Measurements from ENCODE around the gene PRLR. TPM values are rescaled to one million over a fixed set of nuclear protein-coding genes. Genes with fewer than 3 reads are reported as not detected.

The PRLR gene
- total and polyA plus RNA-seq, 2 experiments from 2014 or later, result 0.31 to 2.2 TPM

DNA sequence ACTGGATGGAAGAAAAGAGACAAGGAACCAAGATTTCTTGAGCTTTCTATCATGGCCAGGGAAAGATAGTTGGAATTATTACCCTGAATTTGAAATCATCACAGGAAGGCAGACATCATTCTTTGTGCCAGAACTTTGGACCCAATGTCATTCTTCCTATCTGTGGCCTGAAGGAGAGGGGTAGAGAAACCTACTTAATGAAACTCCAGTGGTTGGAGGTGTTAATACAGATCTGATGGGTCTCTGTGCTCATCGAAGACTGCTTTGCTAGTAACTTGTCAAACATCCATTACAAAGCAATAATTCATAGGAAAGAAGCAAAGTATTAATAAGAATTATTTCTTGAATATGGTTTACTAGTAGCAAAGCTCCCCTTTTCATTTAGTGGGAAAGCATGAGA lies 26.9 kb downstream of the PRLR start:
- Histone ChIP-seq H3K9me2 (ENCODE audit: insufficient read depth) (no peaks in the 10 kb centered on the region), H3F3A (replicated peaks; ENCODE audit: low read depth) (no peaks in the 10 kb centered on the region), H2AFZ (no peak overlapping the region), H3K4me1 (ENCODE audit: insufficient read depth) (no peaks in the 10 kb centered on the region), H4K20me1 (replicated peaks; ENCODE audit: insufficient read depth) (no peaks in the 10 kb centered on the region), H3K4me3 (no peak overlapping the region), H3K27me3 (ENCODE audit: insufficient read depth) (no peaks in the 10 kb centered on the region), H3K36me3 (ENCODE audit: insufficient read depth) (no peaks in the 10 kb centered on the region), H3K79me2 (replicated peaks; ENCODE audit: insufficient read depth) (no peaks in the 10 kb centered on the region), H3K4me2 (no peak overlapping the region), H3K27ac (ENCODE audit: low read depth) (no peak overlapping the region)
- Mint-ChIP-seq H3K9me3 (no peaks in the 10 kb centered on the region), H3K4me3 (no peak overlapping the region), H3K27ac (no peak overlapping the region), H3K27me3 (ENCODE audit: insufficient read depth, low read depth, poor library complexity) (no peaks in the 10 kb centered on the region), H3K36me3 (ENCODE audit: low read depth) (no peaks in the 10 kb centered on the region), H3K4me1 (peaks cover 8% of the 10 kb centered on the region)
- no peak for ATAC-seq
- TF ChIP-seq CTCF (conservative IDR thresholded peaks at IDR 0.05; ENCODE audit: low read depth in 2 of 2) (no peak), ZNF331 (CRISPR knock-in tag; IDR thresholded peaks at IDR 0.05; ENCODE audit: low read depth) (no peak), ZNF114 (CRISPR knock-in tag; IDR thresholded peaks at IDR 0.05) (no peak), CREB1 (CRISPR knock-in tag; IDR thresholded peaks at IDR 0.05; ENCODE audit: low read depth) (no peak), ZNF462 (CRISPR knock-in tag; IDR thresholded peaks at IDR 0.05) (no peak), POLR2AphosphoS5 (IDR thresholded peaks at IDR 0.05; ENCODE audit: low read depth) (no peak), REST (IDR thresholded peaks at IDR 0.05; ENCODE audit: unreplicated experiment) (no peak)
- TF ChIP-seq, protein P1, sequence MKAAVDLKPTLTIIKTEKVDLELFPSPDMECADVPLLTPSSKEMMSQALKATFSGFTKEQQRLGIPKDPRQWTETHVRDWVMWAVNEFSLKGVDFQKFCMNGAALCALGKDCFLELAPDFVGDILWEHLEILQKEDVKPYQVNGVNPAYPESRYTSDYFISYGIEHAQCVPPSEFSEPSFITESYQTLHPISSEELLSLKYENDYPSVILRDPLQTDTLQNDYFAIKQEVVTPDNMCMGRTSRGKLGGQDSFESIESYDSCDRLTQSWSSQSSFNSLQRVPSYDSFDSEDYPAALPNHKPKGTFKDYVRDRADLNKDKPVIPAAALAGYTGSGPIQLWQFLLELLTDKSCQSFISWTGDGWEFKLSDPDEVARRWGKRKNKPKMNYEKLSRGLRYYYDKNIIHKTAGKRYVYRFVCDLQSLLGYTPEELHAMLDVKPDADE (IDR thresholded peaks at IDR 0.05), result no peak
- DNase-seq (ENCODE audit: low spot score), result no peak
